ENCODE results near the gene CDCA8. TPM values are rescaled to one million over a fixed set of nuclear protein-coding genes. Genes with fewer than 3 reads are reported as not detected.

The CDCA8 gene
- total and polyA plus RNA-seq, 2 of the 8 experiments (the other 6 are each of a cell fraction or from before 2014, with no cell fraction given), result 43.9 to 46.2 TPM

DNA sequence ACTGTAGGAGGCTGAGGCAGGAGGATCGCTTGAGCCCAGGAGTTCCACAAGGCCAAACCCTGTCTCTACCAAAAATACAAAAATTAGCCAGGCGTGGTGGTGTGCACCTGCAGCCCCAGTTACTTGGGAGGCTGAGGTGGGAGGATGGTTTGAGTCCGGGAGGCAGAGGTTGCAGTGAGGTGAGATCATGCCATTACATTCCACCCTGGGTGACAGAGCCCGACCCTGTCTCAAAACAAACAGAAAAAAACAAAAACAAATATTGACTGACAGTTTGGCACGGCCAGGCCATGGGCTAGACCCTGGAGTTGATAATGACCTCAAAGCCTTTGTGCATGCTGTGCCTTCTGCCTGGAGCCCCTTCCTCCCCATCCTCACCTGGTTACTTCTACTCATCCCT, 38.4 kb upstream of the CDCA8 start (continued):
- TF ChIP-seq RXRA (IDR thresholded peaks at IDR 0.05; ENCODE audit: insufficient read depth, low read depth, low read length) (no peak), RAD21 (IDR thresholded peaks at IDR 0.05 in 1 of 2, conservative IDR thresholded peaks at IDR 0.05 in 1 of 2; ENCODE audit: low read depth in 2 of 2, low read length in 2 of 2) (no peak), CTBP2 (IDR thresholded peaks at IDR 0.05; ENCODE audit: borderline replicate concordance, insufficient read depth, insufficient read length, low read length) (no peak)

Data from H1 (cell line).